Epidermal melanocyte (primary cell): ENCODE measurements around the gene SLC9A4.
"Not testable (repeated sequence)": the region's sequence is repeated elsewhere in the genome, so short reads cannot be mapped to it uniquely, and the experiment has no call there.

ENCODE experiments used
- DNase-seq: peaks from one replicate; pipeline ENCODE4 v3.0.0; 2011; ENCODE audit warnings: low spot score; ENCODE audit not compliant: insufficient read length

Gene SLC9A4

DNA sequence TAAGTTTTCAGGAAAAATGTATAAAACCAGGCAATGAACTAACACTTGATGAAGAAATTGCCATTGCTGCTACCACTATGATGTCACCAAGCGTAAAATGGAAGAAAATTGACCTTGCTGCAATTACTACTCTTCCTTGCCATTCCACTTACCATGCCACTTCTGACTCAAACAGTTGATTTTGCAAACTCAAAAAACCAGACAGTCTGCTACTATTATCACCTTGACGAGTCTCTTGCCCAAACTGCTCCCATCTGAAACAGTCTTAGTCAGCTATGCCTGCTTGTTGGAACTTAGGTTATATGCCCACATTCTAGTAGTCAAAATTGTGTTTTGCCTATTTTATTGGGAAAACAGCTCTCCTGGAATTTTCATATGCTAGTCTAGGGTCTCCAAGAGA is 74.4 kb downstream of the SLC9A4 start:
- DNase-seq, result no peak

DNA sequence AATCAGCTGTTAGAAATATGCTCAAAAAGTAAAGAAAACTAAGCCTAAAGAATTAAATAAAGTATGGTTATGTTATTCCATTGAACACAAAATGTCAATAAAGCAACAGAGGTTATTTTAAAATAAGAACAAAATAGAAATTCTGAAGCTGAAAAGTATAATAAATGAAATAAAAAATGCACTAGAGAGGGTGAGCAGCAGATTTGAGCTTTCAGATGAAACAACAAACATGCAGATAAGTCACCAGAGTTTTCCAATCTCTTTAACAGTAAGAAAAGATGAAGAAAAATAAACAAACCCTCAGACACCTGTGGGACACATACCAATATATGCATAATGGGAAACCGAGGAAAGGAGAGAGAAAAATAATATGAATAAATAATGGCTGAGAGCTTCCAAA is 76.0 kb downstream of the SLC9A4 start:
- no peak for DNase-seq

DNA sequence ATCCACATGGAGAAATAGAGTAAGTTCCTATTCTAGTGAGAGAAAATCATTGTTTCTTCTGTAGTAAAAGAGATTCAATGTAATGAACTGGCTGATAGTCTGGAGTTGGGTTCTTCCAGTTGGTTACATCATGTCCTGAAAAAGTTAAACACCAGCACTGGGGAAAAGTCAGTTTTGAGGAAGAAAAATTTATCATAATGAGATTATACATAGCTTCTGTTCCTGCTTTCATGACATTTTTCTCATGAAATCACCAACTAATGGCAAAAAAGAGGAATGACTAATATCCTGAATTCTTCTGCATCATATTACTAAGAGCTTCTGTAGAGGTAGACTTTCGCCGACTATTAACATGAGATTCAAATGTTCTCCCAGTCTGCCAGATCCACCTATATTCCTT is 77.1 kb downstream of the SLC9A4 start:
- DNase-seq, result no peak

DNA sequence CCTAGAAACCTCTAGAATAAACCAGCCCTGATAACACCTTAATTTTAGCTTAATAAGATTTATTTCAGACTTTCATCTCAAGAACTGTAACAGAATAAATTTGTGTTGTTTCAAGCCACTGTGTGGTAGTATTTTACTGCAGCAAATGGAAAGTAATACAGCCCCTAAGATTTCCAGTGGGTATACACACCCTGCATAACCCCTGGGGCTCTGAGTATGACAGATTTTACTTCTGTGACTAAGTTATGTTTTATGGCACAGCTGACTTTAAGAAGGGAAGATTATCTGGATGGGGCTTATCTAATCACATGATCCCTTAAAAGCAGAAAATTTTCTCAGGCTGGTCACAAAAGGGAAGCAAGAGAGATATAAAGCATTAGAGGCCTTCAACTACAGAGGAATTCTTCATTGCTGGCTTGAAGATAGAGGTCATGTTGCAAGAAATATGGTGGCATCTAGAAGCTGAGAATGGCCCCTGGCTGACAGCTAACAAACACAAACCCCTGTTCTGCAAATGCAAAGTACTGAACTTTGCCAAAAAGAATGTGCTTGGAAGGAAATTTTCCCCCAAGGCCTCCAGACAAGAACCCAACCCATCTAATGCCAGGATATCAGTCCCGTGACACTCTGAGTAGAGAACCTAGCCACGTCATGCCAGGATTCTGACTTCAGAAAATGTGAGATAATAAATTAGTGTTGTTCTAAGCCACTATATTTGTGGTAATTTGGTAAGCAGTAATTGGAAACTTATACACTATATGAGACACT is 78.5 kb downstream of the SLC9A4 start:
- DNase-seq, result no peak

DNA sequence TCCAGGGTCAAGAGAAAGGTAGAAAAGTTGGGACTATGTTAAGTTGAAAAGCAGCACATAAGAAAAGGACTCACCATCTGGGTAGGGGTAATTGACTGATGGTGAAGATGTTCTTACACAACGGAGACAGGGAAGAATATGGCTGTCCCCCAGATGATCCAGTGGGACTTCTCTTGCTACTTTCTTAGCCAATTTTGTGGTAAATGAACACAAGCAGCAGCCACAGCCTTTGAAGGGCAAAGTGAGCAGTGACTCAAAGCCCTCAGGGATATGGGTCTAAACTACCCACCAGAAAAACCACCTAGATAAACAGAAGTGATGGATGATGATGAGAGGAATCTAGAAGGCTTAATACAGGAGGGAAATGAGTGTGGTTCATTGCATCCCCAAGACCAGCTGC is 80.6 kb downstream of the SLC9A4 start:
- no peak for DNase-seq

DNA sequence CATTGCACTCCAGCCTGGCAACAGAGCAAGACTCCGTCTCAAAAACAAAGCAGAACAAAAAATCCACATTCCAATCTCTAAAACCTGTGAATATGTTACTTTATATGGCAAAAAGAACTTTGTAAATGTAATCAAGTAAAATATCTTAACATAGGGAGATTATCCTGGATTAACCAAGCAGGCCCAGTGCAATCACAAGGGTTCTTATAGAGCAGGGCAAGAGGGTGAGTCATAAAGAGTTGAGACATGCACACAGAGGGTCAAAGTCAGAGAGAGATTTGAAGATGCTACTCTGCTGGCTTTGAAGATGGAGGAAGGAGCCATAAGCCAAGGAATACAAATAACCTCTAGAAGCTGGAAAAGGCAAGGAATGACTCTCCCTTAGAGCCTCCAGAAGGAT is 85.4 kb downstream of the SLC9A4 start:
- DNase-seq, result no peak

DNA sequence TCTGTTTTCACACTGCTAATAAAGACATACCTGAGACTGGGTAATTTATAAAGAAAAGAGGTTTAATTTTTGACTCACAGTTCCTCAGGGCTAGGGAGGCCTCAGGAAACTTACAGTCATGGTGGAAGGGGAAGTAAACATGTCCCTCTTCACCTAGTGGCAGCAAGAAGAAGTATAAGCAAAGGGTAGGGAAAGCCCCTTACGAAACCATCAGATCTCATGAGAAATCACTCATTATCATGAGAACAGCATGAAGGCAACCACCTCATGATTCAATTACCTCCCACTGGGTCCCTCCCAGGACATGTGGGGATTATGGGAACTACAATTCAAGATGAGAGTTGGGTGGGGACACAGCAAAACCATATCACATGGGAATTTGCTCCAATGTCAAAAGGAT is 89.5 kb downstream of the SLC9A4 start:
- not testable (repeated sequence) for DNase-seq

DNA sequence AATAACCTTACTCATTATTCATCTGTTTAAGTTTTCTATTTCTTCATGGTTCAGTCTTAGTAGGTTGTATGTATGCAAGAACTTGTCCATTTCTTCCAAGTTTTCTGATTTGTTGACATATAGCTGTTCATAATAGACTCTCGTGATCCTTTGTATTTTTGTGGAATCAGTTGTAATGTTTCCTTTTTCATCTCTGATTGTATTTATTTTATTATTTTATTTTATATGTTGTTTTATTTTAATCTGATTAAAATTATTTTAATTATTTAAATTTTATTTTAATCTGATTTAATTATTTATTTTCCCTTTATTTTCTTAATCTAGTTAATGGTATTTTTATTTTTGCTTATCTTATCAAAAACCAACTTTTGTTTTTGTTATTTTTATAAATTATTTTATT is 102.9 kb downstream of the SLC9A4 start:
- DNase-seq, result no peak

DNA sequence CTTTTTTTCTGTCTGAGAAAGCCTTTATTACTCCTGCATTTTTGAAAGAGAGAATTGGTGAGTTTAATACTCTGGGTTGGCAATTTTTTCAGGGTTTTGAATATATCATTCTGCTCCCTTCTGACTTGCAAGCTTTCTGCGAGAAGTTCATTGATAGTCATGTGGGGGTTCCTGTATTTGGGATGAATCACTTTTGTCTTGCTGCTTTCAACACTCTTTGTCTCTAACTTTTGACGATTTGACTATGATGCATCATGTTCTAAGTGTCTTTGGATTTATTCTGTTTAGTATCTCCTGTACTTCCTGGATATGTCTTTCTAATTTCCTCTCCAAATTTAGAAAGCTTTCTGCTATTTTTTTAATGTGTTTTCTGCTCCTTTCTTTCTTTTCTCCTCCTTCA is 105.3 kb downstream of the SLC9A4 start:
- no peak for DNase-seq

DNA sequence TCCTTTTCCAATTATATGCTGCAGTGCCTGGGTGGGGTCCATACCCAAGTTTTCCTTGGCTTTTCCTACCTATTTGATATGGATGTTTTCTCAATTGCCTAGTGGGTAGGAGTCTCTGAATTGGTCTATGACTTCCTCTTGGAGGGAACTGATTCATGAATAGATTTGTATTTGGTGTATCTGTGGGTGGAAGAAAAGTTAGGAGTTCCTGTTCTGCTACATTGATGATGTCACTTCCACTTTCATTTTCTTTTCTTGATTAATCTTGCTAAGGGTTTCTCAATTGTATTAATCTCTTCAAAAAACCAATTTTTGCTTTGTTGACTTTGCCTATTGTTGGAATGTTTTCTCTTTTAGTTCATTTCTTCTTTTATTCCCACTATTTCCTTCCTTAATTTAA is 108.9 kb downstream of the SLC9A4 start:
- no peak for DNase-seq

DNA sequence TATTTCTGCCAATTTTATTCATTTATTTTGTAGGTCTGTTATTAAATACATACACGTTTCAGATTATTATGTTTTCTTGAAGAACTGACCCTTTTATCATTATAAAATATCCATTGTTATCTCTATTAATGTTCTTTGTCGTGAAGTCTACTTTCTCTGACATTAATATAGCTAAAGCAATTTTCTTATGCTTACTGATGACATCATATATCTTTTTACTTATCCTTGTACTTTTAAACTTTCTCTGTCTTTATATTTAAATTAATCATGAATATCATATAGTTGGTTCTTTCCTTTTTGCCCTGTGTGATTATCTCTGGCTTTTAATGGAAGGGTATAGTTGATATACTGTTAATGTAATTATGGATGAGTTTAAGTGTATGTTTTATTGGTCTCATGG is 109.8 kb downstream of the SLC9A4 start:
- no peak for DNase-seq
